GM12891 (cell line): Measurements from ENCODE around the gene SLC6A9.

Experiments
- POLR2A ChIP-seq: IDR thresholded peaks from 2 replicates; pipeline ENCODE4 v1.6.1; 2011; ENCODE audit warnings: low read depth, low read length, control low read depth
- POLR2AphosphoS5 ChIP-seq: IDR thresholded peaks from 2 replicates; pipeline ENCODE4 v1.6.1; 2011; ENCODE audit warnings: low read depth, low read length, control low read depth
- TAF1 ChIP-seq: IDR thresholded peaks from 2 replicates; pipeline ENCODE4 v1.6.1; 2011; ENCODE audit warnings: low read depth, low read length, control low read depth

DNA sequence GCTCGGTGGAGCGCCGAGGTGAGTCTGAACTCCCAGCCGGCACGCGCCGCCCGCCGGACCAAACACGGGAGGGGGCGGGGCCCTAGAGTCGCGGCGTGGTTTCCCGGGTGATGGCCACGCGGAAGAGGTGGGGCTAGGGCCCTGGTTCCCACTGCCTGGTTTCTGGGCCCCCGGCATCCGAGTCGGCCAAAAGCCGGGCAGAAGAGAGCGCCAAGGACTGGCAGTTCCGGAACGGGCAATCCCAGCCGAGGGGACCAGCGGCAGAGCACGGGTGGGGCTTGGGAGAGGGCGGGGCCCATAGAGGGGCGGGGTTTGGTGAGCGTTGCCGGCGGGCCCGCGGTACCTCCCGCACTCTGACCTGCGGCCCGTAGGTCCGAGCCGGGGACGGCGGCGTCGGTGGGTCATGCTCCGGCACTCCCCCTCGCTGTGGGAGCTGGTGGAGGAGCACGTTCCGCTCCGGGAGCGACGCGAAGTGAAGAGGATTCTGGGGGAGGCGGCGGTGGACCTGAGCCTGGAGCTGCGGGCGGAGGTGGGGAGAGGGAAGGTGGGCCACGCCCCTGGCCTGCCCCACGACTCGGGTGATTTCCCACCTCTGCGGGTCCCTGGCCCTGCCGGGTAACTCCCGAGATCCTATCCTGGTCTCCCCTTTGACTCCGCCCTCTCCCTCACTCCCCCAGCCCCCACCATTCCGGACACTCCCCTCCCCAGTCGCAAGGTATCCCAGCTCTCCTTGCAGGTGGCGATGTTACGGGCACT, 39.6 kb downstream of the SLC6A9 start, which contains the start of gene CCDC24:
- TF ChIP-seq POLR2A (no peak), POLR2AphosphoS5 (no peak), TAF1 (no peak)
